ENCODE results near the gene OR1E2. TPM values are rescaled to one million over a fixed set of nuclear protein-coding genes. Genes with fewer than 3 reads are reported as not detected.
"Not testable (repeated sequence)": the region's sequence is repeated elsewhere in the genome, so short reads cannot be mapped to it uniquely, and the experiment has no call there.

The OR1E2 gene
- total RNA-seq (2014; rRNA removed; shearing (Covaris generic)): not detected in 2 replicates

DNA sequence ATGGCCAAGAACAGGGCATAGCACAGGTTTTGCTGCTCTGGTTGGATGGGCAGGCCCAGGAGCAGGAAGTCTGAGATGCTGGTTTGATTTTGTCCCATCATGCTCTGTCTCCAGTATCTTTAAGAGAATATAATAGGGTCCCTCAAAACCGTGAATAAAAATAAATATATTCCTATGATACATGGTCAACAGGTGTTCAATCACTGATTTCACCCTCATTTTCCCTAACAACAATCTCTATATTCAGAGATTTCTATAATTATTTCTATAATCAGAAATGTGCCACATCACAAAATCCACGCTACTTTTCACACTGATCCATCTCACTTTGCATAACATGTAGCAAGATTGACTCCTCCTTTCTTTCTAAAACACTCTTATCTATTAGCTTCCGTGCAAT is at the start of gene OR1E2:
TSS of gene OR1E2 (minus strand) at position 101 of the 400 bp plus-strand sequence. CDS start at position 101, 0 bp downstream.
- DNase-seq (ENCODE audit: low spot score): no peak

GRCh38 chr17:3482852-3483251 is 49.2 kb upstream of the OR1E2 start:
- DNase-seq (ENCODE audit: low spot score): no peak

DNA sequence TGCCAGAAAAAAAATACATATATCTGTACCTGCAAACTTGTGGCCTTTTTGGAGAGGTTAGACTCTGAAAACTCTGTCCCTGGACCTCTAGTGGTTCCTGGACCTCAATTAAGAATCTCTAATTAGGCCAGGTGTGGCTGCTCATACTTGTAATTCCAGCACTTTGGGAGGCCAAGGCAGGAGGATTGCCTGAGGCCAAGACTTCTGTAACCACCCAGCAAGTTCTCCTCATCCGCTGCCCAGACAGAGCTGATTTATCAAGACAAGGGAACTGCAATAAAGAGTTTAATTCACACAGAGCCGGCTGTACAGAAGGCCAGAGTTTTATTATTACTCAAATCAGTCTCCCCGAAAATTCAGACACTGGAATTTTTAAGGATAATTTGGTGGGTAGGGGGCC is 46.3 kb upstream of the OR1E2 start:
- no peak for DNase-seq (ENCODE audit: low spot score)

GRCh38 chr17:3475812-3476610 is 42.4 kb upstream of the OR1E2 start, which contains the start of gene ASPA:
Gene ASPA (plus strand): TSS chr17:3475997. CDS start chr17:3476160, 163 bp downstream.
- DNase-seq (ENCODE audit: low spot score): no peak

- DNase-seq (ENCODE audit: low spot score): no peak
These were observed 41.6 kb upstream of the OR1E2 start for GRCh38 chr17:3475251-3475685.

DNA sequence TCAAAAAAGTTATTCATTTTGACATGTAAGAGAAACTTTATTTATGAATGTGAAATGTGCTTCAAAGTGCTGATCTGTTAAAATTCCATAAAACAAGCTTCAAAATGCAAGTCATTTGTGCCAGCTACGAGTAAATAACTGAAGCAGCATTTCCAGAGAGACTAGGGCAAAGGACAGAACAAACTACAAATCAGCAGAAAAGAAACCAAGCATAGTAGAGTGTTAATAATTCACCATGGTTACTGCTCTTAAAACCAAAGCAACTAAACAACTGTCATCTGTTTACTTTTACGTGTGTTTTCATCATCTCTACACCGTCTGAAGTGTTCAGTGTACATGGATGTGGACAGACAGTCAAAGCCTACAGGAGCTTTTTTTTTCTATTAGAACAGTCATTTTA is 40.6 kb upstream of the OR1E2 start:
- DNase-seq (ENCODE audit: low spot score): no peak

DNA sequence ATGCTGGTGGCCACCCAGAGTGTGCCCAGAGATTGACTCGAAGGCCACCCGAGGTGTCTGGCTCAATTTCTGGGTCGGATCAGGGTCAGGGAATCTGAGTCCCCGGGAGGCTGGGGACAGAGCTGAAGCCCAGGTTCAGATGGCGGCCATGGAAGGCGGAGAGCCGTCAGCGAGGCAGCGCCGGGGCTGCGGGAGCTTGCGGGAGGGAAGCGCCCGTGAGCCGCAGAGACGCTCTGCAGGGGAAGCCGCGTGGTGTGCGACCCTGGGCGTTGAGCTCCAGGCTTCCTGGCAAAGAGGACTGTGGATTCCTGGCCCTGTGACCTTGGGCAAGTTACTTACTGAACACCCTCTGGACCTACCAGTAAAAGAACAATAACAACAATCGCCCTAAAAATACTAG is 38.5 kb upstream of the OR1E2 start:
- no peak for DNase-seq (ENCODE audit: low spot score)

DNA sequence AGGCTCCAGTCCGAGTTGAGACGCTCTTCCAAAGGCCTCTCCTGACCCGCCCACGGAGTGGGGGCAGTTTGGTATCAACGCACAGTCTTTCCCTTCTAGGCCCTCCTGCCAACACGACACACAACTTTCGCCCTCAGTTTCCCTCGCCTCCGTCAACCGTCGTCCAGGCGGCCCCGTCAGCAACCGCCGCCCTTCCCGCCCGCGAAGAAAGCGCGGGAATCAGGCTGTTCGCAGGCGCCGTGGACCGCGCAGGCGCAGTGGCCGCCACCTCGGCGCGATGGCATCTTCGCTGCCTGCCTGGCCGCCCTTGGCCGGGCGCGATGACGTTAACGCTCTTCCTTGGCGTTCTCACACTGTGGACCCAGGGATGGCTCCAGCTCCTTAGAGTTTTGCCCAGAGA is 38.0 kb upstream of the OR1E2 start, which contains the start of gene SPATA22:
TSS of gene SPATA22 (minus strand) at position 221 of the 400 bp plus-strand sequence. CDS start 2,494 bp downstream, outside the sequence.
- DNase-seq (ENCODE audit: low spot score): no peak

DNA sequence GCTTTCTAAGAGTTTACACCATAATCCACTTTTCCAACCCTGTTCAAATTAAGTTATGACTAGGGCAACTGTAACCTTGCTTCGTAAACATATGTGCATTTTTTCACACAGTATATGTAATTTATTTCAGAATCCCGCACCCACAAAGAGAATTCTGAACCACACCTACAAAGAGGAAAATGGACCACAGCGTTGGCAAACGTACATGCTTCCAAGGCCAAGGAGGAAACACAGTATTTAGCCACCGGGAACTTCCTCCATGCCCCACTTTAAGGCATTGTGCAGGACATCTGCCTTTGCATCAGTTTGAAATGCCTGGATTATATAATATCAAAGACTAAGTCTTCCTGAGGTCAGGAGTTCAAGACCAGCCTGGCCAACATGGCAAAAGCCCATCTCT is 35.9 kb upstream of the OR1E2 start:
- DNase-seq (ENCODE audit: low spot score): no peak

GRCh38 chr17:3466355-3466754 is 32.7 kb upstream of the OR1E2 start:
- DNase-seq (ENCODE audit: low spot score): not testable (repeated sequence)

- DNase-seq (ENCODE audit: low spot score): no peak
These were observed 14.5 kb upstream of the OR1E2 start for GRCh38 chr17:3448059-3448665.

DNA sequence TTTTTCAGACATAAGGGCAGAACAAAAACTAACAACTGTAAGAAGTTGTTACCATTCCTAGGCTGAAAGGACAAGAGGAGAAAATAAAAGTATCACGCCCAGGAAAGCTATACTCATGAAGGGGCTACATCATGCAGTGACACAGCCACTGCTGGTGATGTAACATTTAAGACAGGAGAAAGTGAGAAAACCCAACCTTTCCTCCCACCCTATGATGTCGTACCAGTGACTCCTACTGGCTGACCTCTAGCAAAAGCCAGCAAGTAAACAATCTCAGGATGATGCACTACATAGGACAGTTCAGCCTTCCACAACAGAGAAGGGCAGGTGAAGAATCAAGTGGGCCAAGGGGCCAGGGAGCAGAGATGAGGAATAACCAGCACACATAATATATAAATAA is 14.0 kb upstream of the OR1E2 start:
- DNase-seq (ENCODE audit: low spot score): peak; percentile 18

DNA sequence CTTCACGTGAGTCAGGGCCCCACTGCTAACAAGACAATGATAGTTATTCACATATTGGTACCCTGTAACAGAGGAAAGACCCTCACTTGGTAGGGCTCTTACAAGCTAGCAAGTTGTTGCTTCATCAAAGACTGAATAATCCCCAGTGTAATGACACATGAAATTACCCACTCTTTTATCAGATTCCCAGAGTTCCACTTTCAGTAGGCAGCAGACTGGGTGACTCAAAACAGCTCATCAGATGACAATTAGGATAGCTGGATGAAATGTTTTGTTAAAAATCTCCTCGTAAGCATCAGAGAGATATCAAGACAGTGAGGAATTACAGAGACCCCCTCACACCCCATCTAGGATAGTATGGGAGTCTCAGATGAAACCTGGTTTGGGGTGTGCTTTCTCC is 6.8 kb upstream of the OR1E2 start:
- DNase-seq (ENCODE audit: low spot score): no peak

GRCh38 chr17:3438368-3438767 is 4.7 kb upstream of the OR1E2 start:
- DNase-seq (ENCODE audit: low spot score): no peak

DNA sequence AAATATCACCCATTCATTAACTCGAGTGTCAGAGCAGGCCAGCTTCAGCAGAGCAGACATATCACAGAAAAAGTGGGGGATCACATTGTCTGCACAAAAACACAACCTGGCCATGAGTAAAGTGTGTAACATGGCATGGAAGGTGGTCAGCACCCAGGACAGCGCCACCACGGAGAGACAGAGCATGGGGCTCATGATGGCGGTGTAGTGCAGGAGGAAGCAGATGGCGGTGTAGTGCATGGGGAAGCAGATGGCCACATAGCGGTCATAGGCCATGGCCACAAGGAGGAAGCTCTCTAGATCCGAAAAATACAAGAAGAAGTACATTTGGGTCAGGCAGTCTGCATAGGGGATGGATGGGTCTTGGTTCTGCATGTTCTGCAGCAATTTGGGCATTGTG is 426 bp downstream of the OR1E2 start:
- DNase-seq (ENCODE audit: low spot score): peak; percentile 16

DNA sequence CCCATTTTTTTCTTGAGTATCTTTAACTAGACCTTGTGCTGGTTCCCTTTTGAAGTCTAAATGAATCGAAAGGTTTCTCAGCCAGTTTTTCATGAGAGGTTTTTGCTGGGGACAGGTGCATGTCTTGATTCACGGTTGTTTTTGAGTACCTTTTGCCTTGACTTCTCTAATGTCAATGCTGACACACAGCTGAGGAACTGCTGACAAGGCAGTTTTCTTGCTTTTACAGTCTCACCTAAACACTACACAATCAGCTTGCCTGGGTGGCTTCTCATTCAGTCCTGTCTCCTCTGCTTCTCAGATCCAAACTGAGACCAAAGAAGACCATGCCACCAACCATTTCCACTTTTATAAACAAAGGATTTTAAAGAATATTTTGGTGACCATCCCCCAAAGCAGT is 15.4 kb downstream of the OR1E2 start:
- DNase-seq (ENCODE audit: low spot score): no peak

DNA sequence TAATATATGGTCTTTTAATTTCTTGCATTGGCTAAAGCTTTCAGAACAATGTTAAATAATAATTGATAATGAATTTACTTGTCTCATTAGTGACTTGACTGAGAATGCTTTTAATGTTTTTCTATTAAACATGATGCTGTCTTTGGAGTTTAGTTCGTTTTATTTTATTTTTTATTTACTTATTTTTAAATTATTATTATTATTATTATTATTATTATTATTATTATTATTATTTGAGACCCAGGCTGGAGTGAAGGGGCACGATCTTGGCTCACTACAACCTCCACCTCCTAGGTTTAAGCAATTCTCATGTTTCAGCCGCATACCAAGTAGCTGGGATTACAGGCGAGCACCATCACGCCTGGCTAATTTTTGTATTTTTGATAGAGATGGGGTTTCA is 18.0 kb downstream of the OR1E2 start:
- DNase-seq (ENCODE audit: low spot score): no peak

DNA sequence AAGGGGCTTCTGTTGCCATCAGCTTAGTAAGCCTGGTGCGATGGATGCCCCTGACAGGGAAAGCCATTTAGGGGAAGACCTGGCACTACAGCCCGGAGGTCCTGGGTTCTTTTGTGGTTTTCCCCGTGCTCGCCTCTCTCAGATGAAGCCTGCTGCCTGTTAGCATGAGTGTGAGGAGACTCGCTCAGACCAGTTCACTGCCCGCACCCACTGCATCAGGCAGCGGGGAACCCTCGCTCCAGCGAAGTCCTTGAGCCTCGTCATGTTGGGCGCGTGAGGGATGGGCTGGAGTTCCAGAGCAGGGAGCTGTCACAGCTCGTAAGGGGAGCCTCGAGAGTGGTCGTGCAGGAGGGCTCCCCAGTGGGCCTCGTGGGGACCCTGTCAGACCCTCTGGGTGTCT is 21.4 kb downstream of the OR1E2 start:
- not testable (repeated sequence) for DNase-seq (ENCODE audit: low spot score)

DNA sequence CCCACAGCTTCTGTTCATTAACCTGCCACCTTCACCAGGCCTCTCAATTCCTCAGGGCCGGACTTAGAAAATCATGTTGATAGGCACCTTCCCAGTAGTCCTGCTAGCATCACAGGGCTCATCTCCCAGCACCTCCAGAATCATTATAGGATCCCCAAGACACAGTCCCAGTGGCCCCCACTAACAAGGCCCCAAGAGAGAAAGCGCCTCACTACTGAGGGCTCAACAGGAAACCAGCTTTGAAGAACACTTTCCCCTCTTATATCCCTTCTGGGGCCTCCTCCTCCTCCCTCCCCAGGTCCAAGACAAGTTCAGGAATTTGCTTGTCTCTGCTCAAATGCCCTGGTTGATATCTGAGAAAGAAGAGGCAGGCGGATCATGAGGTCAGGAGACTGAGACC is 22.6 kb downstream of the OR1E2 start, which contains the start of gene OR3A3:
TSS of gene OR3A3 (plus strand) at position 301 of the 400 bp plus-strand sequence.
- DNase-seq (ENCODE audit: low spot score): no peak

DNA sequence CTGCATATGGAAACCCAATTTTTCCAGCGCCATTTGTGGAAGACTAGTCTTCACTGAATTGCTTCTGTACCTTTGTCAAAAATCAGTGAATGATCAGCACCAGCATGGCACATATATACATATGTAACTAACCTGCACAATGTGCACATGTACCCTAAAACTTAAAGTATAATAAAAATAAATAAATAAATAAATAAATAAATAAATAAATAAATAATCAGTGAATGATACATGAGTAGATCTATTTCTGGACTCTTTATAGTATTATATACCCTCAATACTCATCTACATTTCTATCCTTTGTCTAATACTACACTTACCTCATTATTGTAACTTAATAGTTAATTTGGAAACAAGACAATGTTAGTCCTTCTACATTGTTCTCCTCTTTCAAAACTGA is 29.8 kb downstream of the OR1E2 start:
- not testable (repeated sequence) for DNase-seq (ENCODE audit: low spot score)

DNA sequence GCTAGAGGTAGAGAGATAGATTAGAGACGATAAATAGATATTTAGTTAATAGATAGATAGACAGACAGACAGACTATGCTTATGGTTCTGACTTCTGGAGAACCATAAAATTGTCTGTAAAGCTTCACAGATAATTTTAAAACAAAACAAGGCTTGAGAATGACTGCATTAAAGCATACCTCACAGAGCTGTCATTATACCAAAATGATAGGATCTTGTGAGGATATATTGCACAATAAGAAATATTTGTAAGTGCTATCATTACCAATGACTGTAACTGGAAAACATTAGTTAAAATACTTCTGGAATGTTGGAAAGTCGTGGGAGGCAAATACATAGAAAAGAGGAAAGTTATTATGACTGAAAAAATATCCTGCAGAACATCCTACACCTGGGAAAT is 31.9 kb downstream of the OR1E2 start:
- no peak for DNase-seq (ENCODE audit: low spot score)

DNA sequence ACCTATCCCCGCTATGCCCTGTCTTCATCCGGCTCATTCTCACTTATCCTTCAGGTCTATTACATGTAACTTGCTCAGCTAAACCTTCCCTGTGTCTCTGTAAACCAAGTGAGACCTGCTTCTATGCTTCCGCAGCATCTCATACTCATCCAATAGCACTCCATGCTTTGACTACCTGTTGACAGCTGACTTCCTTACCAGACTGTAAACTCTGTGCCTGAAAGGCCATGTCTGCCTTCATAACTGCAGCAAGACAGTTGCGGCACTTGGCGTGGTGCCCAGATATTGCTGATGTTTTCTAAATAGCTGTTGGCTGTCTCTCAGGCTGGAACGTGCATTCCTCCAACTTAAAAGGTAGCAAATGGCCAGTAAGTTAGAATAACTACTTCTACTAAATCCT is 33.6 kb downstream of the OR1E2 start:
- DNase-seq (ENCODE audit: low spot score): no peak

GRCh38 chr17:3398310-3398709 is 35.3 kb downstream of the OR1E2 start, which contains the start of gene OR1E1:
Gene OR1E1 (minus strand): TSS chr17:3398410. CDS start chr17:3398410, 0 bp downstream.
- no peak for DNase-seq (ENCODE audit: low spot score)
